IMR-90 (cell line): Measurements from ENCODE around the gene MRGPRD. TPM values are rescaled to one million over a fixed set of nuclear protein-coding genes. Genes with fewer than 3 reads are reported as not detected.

Experiments used
- ATAC-seq: fragments of 200-7000 bp; cut with Tn5 transposase; 2 replicates; pipeline ENCODE4 v1.9.1; 2020; ENCODE audit warnings: low read depth, mild to moderate bottlenecking, moderate library complexity
- BruUV-seq: library from RNA; stranded (reverse); fragments of 400-500 nt; replicated peaks from 2 replicates; lab custom pipeline; 2021; lab: Mats Ljungman, UMichigan
- CTCF ChIA-PET: fragments of 300-600 bp; formaldehyde crosslinking; extraction: SDS; loops from one replicate; lab custom pipeline; 2021; ENCODE audit warnings: antibody characterized with exemption; lab: Yijun Ruan, JAX
- POLR2A ChIA-PET: fragments of 300-600 bp; sonication (Branson Sonifier 250); formaldehyde crosslinking; loops from one replicate; lab custom pipeline; 2022; ENCODE audit warnings: antibody characterized with exemption; ENCODE audit not compliant: unreplicated experiment; lab: Charles Lee
- DNase-seq: peaks from one replicate; pipeline ENCODE4 v3.0.0; 2013
- H2AFZ ChIP-seq: replicated peaks from 2 replicates; pipeline ENCODE3; 2013; ENCODE audit warnings: low read length, mild to moderate bottlenecking; ENCODE audit not compliant: poor library complexity
- H2AK5ac ChIP-seq: 2 replicates; pipeline ENCODE4 v1.6.1; 2013; ENCODE audit warnings: low read depth, low read length, inconsistent platforms
- H2AK9ac ChIP-seq: replicated peaks from 2 replicates; pipeline ENCODE3; 2013; ENCODE audit warnings: mild to moderate bottlenecking, low read depth, low read length, moderate library complexity; ENCODE audit not compliant: poor library complexity
- H2BK120ac ChIP-seq: 2 replicates; pipeline ENCODE4 v1.6.1; 2013; ENCODE audit warnings: low read depth, low read length, inconsistent platforms
- H2BK15ac ChIP-seq: 3 replicates; pipeline ENCODE4 v1.6.1; 2013; ENCODE audit warnings: low read depth, low read length, inconsistent platforms
- H2BK20ac ChIP-seq: 2 replicates; pipeline ENCODE4 v1.6.1; 2013; ENCODE audit warnings: low read depth, mild to moderate bottlenecking, inconsistent platforms, low read length, moderate library complexity
- H2BK5ac ChIP-seq: 2 replicates; pipeline ENCODE4 v1.6.1; 2013; ENCODE audit warnings: mild to moderate bottlenecking, low read depth, low read length, inconsistent platforms; ENCODE audit not compliant: poor library complexity, severe bottlenecking
- H3K14ac ChIP-seq: replicated peaks from 2 replicates; pipeline ENCODE4 v1.6.1; 2013; ENCODE audit warnings: low read depth, low read length, inconsistent platforms
- H3K18ac ChIP-seq: 2 replicates; pipeline ENCODE4 v1.6.1; 2013; ENCODE audit warnings: low read depth, low read length, control low read depth
- H3K23ac ChIP-seq: 2 replicates; pipeline ENCODE4 v1.6.1; 2013; ENCODE audit warnings: low read depth, low read length, inconsistent platforms
- H3K27ac ChIP-seq: 2 replicates; pipeline ENCODE4 v1.5.1; 2013; ENCODE audit warnings: mild to moderate bottlenecking, control low read depth, low read length; ENCODE audit not compliant: insufficient read depth
- H3K27me3 ChIP-seq: 2 replicates; pipeline ENCODE4 v1.6.1; 2013; ENCODE audit warnings: low read length; ENCODE audit not compliant: control insufficient read depth, insufficient read depth
- H3K36me3 ChIP-seq: 2 replicates; pipeline ENCODE4 v1.6.1; 2013; ENCODE audit warnings: low read length, mixed read lengths; ENCODE audit not compliant: control insufficient read depth, insufficient read depth
- H3K4ac ChIP-seq: 2 replicates; pipeline ENCODE4 v1.6.1; 2013; ENCODE audit warnings: low read depth, low read length, inconsistent platforms
- H3K4me1 ChIP-seq: 2 replicates; pipeline ENCODE4 v1.6.1; 2013; ENCODE audit warnings: low read length, mixed read lengths; ENCODE audit not compliant: control insufficient read depth, insufficient read depth
- H3K4me2 ChIP-seq: 2 replicates; pipeline ENCODE4 v1.6.1; 2013; ENCODE audit warnings: low read depth, mild to moderate bottlenecking, control low read depth, low read length, moderate library complexity
- H3K4me3 ChIP-seq: 2 replicates; pipeline ENCODE4 v1.5.1; 2013; ENCODE audit warnings: low read depth, mild to moderate bottlenecking, control low read depth, low read length, moderate library complexity; ENCODE audit not compliant: insufficient read depth
- H3K56ac ChIP-seq: 2 replicates; pipeline ENCODE4 v1.6.1; 2013; ENCODE audit warnings: low read length, inconsistent platforms; ENCODE audit not compliant: insufficient read depth; ENCODE audit errors: extremely low read depth
- H3K79me1 ChIP-seq, 2 experiments: 2 replicates each; pipeline ENCODE4 v1.6.1; 2013; ENCODE audit warnings: low read length in 2 of 2, inconsistent platforms in 1 of 2, low read depth in 1 of 2
- H3K9ac ChIP-seq: 2 replicates; pipeline ENCODE4 v1.6.1; 2013; ENCODE audit warnings: low read depth, low read length, control low read depth
- H3K9me1 ChIP-seq: 2 replicates; pipeline ENCODE4 v1.6.1; 2013; ENCODE audit warnings: low read length, inconsistent platforms; ENCODE audit not compliant: insufficient read depth
- H3K9me3 ChIP-seq: 2 replicates; pipeline ENCODE4 v1.6.1; 2013; ENCODE audit warnings: low read length; ENCODE audit not compliant: control insufficient read depth, insufficient read depth
- H4K20me1 ChIP-seq: 2 replicates; pipeline ENCODE4 v1.6.1; 2013; ENCODE audit warnings: low read length, inconsistent platforms; ENCODE audit not compliant: insufficient read depth
- H4K5ac ChIP-seq: 2 replicates; pipeline ENCODE4 v1.6.1; 2013; ENCODE audit warnings: mild to moderate bottlenecking, low read depth, low read length, control low read depth
- H4K8ac ChIP-seq, 2 experiments: 2 replicates each; pipeline ENCODE4 v1.6.1; 2013; ENCODE audit warnings: low read depth in 2 of 2, low read length in 2 of 2, control low read depth in 1 of 2, inconsistent platforms in 1 of 2
- H4K91ac ChIP-seq: 2 replicates; pipeline ENCODE4 v1.6.1; 2013; ENCODE audit warnings: low read depth, low read length, inconsistent platforms; ENCODE audit not compliant: insufficient read depth
- NFE2L2 ChIP-seq: fragments of 150-350 bp; IDR thresholded peaks from 2 replicates; pipeline ENCODE4 v1.6.1; 2016; ENCODE audit warnings: low read depth, mild to moderate bottlenecking, low read length
- POLR2A ChIP-seq: IDR thresholded peaks from 2 replicates; pipeline ENCODE4 v1.6.1; 2012; ENCODE audit warnings: mild to moderate bottlenecking, low read depth, low read length
- USF2 ChIP-seq: fragments of 150-350 bp; IDR thresholded peaks from 2 replicates; pipeline ENCODE4 v1.6.1; 2017; ENCODE audit warnings: mild to moderate bottlenecking, antibody characterized with exemption, low read length, low read depth
- WGBS, 2 experiments: methylation state at CpG; one replicate each; pipeline versions ENCODE4 v1.1.5 to v1.1.7; 2013; ENCODE audit warnings: missing lambda C conversion rate in 2 of 2; ENCODE audit not compliant: insufficient read length in 1 of 2; ENCODE audit errors: extremely low coverage in 2 of 2; 5-methylcytosine and 5-hydroxymethylcytosine counted together
- dilution Hi-C: fragments of 300-500 bp; cut with HindIII; formaldehyde crosslinking; loops from one replicate; pipeline ENCODE4 v1.14.3; 2018; ENCODE audit warnings: low sequenced_read_pairs; ENCODE audit not compliant: unreplicated experiment
- in situ Hi-C: fragments of 300-500 bp; cut with MboI; formaldehyde crosslinking; loops from 3 replicates; pipeline ENCODE4 v1.14.3; 2019; ENCODE audit warnings: low sequenced_read_pairs, inconsistent platforms, mixed read lengths
- intact Hi-C: fragments of 100-400 bp; cut with micrococcal nuclease; formaldehyde crosslinking; loops from 2 replicates; pipeline ENCODE4 v1.10.0; 2022
- polyA plus RNA-seq, 3 experiments: library from polyadenylated mRNA; depleted of rRNA; stranded (reverse); fragments of >200 nt; gene quantifications; 2 replicates each; pipeline ENCODE4 v1.2.3, GENCODE V29; 2012; ENCODE audit warnings: low replicate concordance in 1 of 3
- total RNA-seq: library from RNA; depleted of rRNA; stranded (reverse); fragments of >200 nt; gene quantifications from 2 replicates; pipeline ENCODE4 v1.2.3, GENCODE V29; 2012

Gene MRGPRD
- total and polyA plus RNA-seq, 2 of the 4 experiments (the other 2 are of a cell fraction): not detected

DNA sequence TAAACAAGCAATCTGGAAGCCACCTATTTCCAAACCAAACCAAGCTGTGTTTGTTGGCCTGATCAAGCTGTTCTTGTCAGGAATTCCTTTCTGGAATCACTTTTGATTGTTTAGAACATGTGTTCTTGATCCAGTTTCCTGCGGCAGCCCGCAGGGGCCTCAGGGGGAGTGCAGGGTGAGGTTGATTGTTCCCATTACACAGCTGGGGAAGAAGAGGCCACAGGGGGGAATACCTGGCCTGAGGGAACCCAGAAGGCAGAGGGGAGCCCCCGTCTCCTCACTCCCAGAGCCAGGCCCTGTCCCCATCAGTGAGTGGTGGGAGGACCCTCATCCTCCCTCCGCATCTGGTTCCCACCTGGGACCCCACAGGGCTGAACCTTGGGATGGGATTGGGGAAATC, 4.2 kb downstream of the MRGPRD start:
- Histone ChIP-seq H3K27me3 (peaks cover 48% of the 10 kb centered on the region), H4K5ac (no peak overlapping the region), H2AK9ac (no peak overlapping the region), H4K20me1 (no peaks in the 10 kb centered on the region), H4K8ac (no peak overlapping the region), H4K91ac (no peak overlapping the region), H3K23ac (no peak overlapping the region), H3K4me1 (peaks cover 2% of the 10 kb centered on the region; the same call in 1 of the 2 replicates), H3K9ac (no peak overlapping the region), H3K4ac (no peak overlapping the region), H2AFZ (no peak overlapping the region), H3K79me1 (no peaks in the 10 kb centered on the region), H3K36me3 (no peaks in the 10 kb centered on the region), H3K4me3 (no peak overlapping the region), H2BK20ac (no peak overlapping the region), H3K9me3 (no peaks in the 10 kb centered on the region), H3K9me1 (no peaks in the 10 kb centered on the region), H3K4me2 (no peak overlapping the region), H2BK15ac (no peak overlapping the region), H3K14ac (no peak overlapping the region), H2BK5ac (no peak overlapping the region), H3K56ac (no peak overlapping the region), H3K27ac (no peak overlapping the region), H2BK120ac (no peak overlapping the region), H3K18ac (no peak overlapping the region), H2AK5ac (no peak overlapping the region)
- WGBS, 2 experiments: no CpG with 5 or more reads among the region's 4 CpGs
- dilution Hi-C loops (no loop called here), intact Hi-C loops (no loop called here), in situ Hi-C loops (no loop called here)
- POLR2A ChIA-PET: no interaction called here
- DNase-seq (peak; percentile 7), ATAC-seq (no peak)
- no peak for TF ChIP-seq USF2
- TF ChIP-seq POLR2A: no peak
- TF ChIP-seq NFE2L2: no peak
- CTCF ChIA-PET: no interaction called here
- no TSS peak for BruUV-seq
